Activated T-cell treated with anti-CD3 and anti-CD28 coated beads, Interleukin-2, amount 50 U/mL, for 1 hour (primary cell): Measurements from ENCODE around the gene DHX15.

ENCODE experiments used
- DNase-seq: peaks from one replicate; pipeline ENCODE4 v3.0.0-alpha.2; 2020

The DHX15 gene

DNA sequence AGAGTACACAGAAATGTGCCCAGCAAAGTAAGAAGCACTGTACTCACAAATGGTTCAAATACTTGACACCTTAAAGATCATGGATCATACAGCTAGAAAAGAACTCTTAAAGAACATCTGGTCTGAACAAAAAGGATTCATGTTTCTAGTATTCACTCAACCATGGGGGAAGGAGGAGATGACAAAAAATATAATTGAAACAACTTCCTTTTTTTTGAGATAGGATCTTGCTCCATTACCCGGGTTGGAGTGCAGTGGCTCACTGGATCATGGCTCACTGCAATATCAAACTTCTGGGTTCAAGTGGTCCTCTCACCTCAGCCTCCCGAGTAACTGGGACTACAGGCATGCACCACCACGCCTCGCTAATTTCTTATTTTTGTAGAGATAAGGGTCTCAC is 6.0 kb downstream of the DHX15 start:
- no peak for DNase-seq

DNA sequence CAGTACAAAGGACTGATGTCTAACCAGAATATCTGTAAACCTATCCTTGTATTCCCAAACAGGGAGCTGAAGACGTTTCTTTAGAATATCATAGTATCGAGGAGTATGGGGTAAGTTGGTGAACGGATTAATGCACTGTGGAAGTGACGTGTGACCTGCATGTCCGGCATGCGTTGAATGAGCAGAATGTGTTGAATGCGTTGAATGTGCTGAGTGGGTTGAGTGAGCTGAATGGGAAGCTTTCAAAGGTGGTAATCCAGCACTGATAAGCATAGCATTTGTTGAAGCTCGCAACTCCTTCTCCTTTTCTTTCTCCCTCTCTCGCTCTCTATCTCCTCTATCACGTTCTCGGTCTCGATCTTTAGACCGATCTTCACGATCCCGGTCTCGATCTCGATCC is 8.1 kb downstream of the DHX15 start:
- no peak for DNase-seq

DNA sequence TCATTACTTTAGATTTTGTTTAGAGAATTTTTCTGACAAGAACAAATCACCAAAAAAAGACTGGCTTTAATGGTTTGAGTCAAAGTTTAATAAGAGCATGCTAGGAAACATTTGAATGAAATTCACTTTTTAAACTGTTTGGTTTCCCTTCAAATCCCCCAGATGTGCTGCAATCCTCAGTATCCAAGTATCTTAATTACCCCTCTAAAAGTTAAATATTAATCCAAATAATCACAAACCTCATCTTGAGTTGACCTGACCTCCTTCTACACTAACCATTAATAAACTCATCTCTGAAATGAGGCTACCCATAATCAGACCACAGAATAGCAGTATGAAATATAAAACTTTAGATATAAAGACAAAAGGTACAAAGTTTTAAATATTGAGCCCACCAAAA is 10.1 kb downstream of the DHX15 start:
- no peak for DNase-seq

DNA sequence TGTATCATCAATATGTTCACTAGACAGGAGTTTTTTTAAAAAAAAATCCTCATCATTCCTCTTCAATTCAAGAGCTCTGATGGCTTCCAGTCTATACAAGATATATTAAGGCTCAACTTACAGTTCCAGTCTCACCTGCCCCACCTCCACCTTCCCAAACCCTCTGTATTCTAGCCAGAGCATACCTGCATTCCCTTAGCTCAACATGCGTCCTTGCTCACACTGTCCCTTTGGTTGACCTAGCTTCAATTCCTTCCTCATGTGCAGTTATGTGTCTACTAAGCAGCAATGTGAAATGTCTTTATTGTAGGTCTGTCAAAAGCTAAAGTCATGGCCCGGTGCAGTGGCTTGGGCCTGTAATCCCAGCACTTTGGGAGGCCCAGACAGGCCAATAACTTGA is 10.8 kb downstream of the DHX15 start:
- no peak for DNase-seq

DNA sequence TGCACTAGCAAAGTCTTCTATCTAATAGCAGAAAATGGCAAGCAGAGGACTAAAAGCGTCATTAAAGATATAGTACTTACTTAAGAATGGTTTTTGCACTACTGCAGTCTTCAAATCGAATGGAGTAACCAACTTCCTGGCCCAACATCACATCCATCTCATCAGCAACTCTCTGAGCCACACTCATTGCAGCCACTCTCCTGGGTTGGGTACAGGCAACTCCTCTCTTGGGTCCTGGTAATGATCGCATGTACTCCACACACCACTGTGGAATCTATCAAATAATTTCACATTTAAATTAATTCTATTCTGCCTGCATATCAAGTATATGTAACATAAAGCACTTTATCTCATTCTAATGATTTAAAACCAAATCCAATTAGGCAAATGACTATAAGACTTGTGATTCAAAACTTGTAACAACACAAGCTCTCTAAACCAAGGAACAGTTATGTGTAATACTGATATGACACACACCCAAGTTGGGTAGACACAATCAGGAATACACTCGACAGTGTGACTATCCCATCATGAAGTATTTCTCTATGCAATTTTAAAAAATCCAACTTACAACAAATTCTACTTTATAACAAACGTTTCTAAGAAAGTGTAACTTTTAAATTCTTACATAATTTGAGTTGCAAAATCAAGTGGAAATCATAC is 13.6 kb downstream of the DHX15 start:
- DNase-seq = no peak

DNA sequence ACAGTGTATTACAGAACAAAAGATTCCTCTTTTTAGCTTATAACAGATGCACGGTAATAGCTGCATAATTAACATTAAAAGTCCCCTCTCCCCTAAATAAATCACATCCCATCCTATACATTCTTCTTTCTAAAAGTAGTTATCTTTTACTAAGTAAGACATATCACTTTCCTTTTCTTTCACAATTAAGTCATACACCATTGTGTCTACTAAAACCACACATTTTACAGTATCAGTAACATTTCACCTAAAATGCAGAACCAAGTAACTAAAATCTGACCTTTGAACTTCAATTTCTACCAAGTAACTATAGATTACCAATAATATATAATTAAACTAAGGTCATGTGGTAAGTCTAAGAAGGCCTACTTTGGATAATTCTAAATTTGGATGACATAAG is 14.2 kb downstream of the DHX15 start:
- no peak for DNase-seq

DNA sequence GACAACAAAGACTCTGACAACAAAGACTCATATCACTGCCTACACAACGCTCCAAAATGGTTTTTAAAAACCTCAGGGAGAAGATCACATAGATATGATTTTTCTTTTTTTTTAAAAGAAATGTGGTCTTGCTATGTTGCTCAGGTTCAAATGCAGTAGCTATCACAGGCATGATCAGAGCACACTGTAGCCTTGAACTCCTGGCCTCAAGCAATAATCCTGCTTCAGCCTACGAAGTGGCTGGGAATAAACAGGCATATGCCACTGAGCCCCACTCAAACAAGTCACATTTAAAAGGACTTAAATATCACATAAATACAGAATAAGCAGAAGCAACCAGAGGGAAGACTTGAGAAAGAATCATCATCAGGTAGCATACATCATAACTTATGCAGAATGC is 14.7 kb downstream of the DHX15 start:
- DNase-seq = no peak

DNA sequence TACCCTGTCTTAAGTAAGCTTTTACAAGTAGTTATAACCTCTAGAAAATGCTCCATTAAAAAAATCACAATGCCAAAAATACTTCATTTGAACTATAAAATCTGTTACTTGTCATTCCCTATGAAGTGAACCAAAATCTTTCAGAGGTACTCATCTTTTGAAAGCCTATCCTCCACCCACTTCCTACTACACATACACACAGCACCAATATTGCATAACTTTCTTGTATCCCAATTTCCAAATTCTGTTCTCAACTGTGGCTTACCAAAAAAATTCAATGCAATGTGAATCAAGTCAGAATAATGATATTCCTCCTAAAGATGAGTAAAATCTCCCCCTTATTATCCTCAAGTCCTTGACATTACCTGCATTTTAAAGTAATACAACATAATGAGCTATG is 15.9 kb downstream of the DHX15 start:
- DNase-seq = no peak

DNA sequence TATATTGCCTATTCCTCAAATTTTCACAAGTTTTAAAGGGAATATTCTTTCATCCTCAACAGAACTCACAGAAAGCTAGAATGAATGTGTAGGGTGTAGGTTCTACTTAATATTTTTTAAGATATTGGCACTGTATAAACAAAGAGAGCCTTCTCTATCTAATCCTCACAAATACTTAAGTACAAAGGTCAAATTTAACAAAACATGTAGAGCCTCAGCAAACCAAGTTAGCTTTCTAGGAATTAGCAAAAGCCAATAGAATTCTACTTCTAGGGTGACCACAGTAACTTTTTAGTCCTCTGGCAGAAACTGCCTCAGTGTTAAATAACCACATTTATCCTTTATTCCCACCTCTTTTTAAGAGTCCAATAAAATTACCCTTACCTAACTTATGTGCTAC is 19.3 kb downstream of the DHX15 start:
- DNase-seq = no peak

DNA sequence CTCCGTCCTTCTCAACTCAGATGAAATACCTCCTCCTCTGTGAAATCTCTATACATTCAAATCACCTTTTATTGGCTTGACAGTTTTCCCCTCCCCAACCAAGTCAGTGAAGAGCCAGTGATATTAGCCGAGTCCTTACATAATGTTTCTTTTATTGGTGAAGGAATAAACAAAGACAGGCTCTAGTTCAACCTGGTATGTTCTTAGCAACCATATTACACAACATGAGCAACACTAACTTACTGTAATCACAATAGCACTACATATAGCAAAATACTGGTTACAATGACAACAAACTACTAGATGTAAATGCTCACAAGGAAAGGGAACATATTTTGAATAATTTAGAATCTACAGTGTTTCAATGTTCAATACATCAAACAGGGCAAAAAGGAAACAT is 19.9 kb downstream of the DHX15 start:
- no peak for DNase-seq

DNA sequence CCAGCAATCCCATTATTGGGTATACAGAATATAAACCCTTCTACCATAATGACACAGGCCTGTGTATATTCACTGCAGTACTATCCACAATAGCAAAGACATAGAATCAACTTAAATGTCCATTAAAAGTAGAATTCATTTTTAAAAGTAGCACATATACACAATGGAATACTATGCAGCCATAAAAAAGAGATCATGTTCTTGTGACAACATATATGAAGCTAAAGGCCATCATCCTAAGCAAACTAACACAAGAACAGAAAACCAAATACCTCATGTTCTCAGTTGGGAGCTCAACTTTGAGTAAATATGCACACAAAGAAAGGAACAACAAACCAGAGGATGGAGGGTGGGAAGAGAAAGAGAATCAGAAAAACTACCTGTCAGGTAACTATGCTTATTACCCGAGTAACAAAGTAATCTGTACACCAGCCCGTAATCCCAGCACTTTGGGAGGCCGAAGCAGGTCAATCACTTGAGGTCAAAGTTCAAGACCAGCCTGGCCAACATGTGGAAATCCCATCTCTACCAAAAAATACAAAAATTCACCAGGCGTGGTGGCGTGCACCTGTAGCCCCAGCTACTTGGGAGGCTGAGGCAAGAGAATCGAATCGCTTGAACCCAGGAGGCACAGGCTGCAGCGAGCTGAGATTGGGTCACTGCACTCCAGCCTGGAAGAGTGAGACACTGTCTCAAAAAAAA is 22.8 kb downstream of the DHX15 start:
- DNase-seq = no peak

DNA sequence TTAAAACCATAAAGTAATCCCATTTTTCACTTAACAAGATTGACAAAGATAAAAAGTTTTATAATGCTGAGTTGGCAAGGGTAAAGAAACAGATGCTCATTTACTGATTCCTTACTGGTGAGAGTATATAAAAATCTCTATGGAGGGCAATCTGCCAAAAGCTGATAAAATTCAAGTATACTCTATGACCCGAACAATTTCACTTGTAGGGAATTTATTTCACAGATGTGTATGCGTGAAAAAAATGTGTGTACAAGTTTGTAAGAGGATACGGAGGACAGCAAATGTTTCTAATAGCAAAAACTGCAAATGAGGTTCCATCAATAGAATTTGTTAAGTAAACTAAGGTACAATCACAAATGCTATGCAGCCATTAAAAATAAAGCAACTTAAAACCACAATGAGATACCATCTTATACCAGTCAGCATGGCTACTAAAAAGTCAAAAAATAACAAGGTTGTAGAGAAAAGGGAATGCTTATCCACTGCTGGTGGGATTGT is 23.4 kb downstream of the DHX15 start:
- DNase-seq = no peak

DNA sequence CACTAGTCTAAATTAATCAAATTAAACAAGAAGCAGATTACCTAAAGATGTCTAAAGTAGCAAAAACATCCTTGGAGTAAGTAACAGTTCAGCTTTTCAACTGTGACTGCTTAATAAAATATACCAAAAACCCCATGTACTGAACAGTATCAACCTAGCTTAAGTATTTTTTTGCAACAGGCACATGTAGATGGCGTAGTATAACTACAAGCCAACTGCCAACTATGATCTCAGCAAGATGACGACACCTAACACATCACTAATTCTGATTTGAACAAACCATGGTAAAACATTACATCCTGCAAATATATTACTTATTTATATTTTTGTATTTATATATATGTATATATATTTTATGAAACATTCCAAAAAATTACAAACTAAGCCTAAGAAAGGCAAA is 24.5 kb downstream of the DHX15 start:
- DNase-seq = no peak

DNA sequence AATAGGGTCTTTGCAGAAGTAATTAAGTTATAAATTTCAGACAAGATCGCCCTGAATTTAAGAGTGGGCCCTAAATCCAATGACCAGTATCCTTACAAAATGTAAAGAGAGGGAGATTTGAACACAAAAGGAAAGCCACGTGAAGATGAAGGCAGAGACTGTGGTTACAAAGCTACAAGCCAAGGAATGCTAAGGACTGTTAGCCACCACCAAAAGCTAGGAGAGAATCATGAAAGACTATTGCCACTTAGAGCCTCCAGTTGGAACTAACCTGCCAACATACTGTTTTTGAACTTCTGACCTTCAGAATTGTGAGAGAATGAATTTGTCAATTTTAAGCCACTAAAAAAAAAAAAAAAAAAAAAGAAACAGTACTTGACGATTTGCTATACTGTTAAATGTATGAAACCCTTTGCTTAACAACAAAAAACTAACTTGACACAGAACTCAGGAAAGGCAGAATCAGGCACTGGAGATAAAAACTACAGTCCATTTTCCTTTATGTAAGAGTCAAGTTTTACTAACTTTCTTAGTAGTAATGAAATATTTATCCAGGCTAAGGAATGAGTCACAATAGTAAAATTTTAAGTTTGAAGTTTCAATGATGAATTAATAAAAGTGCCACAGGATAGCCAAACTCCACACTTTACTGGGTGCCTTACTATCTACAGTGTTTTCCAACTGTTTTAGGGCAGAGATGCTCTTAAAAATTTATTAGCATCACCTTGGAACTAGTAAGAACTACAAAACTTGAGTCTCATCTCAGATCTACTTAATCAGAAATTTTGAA is 25.1 kb downstream of the DHX15 start:
- DNase-seq = no peak

DNA sequence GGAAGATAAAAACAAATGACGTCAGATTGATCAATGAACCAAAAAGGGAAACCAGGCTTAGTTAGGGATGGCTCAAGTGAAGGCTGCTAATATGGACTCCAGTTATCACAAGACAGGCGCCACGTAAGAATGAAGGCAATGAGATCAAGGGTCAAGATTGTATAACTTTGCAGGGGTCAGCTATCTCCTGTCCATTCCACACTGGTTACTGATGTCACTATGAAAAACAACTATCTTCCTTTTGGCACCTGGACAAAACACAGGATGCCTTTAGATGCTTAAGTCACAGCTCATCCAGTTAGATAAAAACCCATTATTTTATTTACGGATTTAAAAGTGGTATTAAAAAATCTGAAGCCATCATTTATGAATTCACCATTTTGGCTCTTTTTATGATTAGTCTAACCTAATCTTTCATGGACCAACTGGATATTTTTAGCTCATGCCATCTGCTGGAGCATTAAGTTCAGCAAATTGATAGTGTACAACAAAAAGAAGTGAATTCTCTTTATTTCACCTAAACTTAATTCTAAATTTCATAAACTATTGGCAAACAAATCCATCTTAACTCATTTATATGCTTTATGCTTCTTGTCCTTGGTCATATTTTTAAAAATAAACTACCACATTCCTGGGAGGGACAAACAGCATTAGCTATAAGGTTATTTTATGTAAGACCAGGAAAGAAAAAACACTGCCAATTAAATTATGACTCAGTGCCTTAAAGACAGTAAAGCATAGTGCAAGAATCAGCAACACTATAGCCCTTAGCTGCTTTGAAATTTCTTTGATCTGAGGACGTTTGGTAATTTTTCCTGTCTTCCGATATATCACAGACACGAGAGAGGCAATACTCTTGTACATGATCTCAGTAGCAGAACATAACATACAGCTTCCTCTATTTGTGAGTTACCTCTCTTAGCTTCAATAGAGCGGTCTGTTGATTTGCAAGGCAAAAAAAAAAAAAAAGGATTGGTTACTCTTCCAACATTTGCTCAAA is 27.0 kb downstream of the DHX15 start:
- no peak for DNase-seq

DNA sequence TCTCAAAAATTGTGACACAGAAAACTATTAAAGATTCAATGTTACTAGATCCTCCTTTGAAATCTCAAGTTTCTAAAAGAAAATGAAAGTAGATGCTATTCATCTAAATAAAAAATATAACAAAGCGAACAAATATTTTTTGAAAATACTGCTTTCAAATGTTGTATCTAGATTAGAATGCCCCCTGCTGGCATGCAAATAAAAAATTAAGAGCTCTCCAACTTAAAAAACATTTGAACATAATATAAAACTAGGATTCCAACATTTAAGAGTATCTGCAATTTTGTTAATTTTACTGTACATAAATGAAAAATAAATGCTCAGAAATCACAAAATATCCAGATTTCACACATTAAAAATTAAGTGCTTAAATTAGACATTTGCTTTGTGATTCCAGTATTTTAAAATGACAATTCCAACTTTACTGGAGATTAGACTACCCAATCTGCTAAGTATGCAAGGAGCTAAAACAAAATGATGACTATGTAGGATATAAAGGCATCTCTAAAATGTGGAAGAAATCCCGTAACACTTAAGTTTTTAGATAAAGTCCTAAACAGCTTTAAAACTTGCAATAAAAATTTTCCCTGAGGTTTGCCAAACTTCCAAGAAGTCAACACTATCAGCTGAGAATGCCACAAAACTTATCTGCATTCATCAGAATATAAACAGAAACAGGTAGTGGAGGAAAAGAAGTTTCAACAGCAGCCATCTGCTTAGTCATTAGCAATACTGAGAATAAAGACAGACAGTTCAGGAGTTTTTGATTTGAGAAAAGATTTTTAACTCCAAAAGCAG is 32.7 kb downstream of the DHX15 start:
- no peak for DNase-seq

DNA sequence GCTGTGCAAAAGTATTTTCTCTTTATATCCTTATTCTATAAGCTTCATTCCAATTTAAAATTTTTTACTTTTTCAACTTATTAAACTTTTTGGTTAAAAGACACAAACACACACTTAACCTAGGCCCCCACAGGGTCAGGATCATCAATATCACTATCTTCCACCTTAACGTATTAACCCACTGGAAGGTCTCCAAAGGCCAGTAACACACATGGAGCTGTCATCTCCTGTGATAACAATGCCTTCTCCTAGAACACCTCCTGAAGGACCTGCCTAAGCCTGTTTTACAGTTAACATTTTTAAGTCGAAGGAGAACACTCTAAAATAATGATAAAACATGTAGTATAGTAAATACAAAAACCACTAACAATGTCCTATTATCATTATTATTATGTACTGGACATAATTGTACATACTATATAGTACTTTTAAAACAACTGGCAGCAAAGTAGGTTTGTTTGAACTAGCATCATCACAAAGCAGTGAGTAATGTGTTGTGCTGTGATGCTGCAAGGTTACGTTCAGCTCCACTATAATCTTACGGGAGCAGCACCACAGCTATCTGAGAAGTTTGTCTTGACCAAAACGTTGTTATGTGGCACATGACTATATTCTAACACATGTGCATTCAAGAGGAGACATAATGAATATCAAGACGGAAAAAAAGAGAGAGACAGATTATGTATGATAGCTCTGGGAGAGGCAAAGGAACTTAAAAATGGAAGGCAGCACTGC is 33.7 kb downstream of the DHX15 start:
- DNase-seq = no peak

DNA sequence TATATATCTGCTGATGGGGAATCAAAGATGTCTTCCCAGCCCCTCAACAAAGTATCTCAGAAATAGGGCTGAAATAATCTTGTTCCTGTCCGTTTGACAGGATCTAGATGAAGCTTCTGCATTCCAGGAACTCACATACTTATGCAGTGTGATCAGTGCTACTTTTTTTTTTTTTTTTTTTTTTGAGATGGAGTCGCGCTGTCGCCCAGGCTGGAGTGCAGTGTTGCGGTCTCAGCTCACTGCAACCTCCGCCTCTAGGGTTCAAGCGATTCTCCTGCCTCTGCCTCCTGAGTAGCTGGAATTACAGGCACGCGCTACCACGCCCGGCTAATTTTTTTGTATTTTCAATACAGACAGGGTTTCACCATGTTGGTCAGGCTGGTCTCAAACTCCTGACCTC is 36.4 kb downstream of the DHX15 start:
- no peak for DNase-seq

DNA sequence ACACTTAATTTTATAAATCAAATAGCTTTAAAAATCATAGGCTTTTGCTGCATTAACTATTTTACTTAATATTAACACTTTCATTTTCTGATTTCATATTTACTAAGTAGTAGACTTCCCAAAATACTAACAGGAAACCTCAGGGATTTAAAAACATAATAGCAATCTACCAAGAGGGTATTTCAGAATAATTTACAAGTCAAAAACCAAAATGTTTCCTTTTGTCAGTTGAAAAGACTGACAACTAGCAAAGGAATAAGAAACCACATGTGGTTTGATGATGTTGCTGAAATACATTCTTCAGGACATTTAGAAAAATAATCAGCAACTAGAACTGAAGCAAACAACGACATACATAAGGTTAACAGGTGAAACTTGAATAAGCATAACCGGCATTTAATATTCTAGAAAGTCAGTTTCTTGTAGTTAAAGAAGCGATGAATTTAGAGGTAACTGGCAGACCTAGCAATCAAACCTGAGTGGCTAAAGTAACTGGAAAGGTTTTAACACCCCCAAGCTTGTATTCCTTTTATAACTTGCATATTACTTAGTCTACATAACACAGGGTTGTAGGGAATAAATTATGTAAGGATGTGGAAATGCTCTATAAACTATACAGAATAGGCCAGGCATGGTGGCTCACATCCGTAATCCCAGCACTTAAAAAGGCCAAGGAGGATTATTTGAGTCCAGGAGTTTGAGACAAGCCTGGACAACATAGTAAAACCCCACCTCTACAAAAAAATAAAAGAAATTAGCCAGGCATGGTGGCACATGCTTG is 40.0 kb downstream of the DHX15 start:
- DNase-seq = no peak

DNA sequence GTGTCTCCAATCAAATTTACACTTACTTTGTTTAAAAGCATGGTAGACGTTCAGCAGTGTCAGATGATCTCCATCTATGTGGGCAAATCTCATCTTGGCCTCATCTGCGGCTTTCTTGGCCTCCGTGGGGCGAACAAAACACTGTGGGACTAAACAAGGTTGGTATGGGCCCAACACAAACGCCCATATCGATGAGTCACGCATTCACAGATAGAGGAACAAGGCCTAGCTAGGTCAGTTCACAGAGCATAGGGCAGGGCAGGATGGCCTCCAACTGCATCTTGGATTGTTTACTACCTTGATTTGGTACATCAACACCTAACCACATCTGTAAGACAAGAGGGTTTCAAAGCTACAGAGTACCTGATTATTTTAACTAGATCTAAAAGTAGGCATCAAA is 47.3 kb downstream of the DHX15 start:
- no peak for DNase-seq
